ENCODE data around the gene ZBTB9. TPM values are rescaled to one million over a fixed set of nuclear protein-coding genes. Genes with fewer than 3 reads are reported as not detected.

Gene ZBTB9
- total RNA-seq, 4 donors from 2014 or later: 1.1 to 2.8 (median 2.5) TPM

DNA sequence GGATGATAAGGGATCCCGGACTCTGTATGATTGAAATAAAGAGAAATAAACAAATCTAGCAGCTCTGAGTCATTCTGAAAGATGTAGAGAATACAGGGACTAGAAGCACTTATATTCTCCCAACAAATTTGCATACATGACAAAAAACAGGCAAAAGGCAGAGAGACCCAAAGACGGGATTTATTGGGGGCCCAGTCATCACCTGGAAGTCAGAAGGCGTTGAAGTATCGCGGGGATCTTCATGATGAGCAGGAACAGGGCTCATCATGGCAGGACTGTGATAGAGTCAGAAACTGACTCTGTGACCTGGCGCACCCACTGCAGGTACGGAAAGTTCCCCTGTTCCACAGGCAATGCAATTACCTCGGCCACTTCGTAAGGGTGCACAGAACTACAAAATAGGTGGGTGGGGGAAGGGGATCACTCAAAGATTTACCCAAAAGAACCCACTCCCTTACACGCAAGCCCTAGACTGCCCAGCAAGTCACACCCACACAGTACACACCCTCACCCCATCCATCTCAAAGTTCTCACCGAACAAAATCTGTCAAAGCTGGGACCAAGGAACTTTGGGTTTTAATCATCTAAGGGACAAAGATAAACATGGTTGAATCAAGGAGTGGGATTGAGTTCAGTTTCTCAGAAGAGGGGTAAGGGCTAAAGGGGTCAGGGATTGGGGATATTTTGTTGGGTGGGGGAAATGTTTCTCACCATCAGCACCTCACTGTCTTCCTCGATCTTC lies 37.8 kb upstream of the ZBTB9 start:
- TF ChIP-seq, protein P1, sequence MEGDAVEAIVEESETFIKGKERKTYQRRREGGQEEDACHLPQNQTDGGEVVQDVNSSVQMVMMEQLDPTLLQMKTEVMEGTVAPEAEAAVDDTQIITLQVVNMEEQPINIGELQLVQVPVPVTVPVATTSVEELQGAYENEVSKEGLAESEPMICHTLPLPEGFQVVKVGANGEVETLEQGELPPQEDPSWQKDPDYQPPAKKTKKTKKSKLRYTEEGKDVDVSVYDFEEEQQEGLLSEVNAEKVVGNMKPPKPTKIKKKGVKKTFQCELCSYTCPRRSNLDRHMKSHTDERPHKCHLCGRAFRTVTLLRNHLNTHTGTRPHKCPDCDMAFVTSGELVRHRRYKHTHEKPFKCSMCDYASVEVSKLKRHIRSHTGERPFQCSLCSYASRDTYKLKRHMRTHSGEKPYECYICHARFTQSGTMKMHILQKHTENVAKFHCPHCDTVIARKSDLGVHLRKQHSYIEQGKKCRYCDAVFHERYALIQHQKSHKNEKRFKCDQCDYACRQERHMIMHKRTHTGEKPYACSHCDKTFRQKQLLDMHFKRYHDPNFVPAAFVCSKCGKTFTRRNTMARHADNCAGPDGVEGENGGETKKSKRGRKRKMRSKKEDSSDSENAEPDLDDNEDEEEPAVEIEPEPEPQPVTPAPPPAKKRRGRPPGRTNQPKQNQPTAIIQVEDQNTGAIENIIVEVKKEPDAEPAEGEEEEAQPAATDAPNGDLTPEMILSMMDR (IDR thresholded peaks at IDR 0.05; ENCODE audit: low read depth): no peak

DNA sequence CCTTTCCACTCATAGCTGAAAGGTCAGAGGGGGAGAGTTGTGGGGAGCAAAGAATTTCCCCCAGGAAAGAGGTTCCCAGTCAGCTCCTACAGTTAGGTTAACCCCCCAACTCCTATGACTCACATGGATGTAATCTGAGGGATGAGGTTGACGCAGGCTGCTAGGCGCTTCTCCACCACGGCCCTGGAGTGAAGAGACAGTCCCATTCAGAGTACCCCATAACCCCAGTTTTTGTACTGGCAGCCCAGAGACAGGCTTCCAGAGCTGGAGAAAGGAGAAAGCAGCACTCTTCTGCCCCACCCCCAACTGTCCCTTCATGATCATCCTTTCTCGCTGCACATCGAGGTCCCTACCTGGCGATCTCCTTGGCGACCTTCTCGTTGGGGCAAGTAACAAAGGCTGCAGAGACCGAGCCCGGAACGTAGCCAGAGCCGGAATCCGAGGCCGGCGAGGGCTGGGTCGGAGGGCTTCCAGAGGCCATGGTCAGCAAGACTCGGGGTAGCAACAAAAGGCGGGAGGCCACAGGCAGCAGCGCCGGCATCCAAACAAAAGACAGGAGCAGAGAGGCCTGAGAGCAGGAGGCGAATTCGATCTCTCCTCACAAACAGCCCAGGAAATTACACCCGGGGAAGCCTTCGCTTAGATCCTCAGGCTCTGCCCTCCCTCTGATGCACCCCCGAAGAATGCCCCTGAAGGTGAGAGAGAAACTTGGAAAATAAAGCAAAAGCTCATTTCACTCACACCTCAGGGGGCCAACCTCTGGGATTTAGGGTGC lies 37.1 kb upstream of the ZBTB9 start:
- TF ChIP-seq, protein P1 (IDR thresholded peaks at IDR 0.05; ENCODE audit: low read depth): no peak

DNA sequence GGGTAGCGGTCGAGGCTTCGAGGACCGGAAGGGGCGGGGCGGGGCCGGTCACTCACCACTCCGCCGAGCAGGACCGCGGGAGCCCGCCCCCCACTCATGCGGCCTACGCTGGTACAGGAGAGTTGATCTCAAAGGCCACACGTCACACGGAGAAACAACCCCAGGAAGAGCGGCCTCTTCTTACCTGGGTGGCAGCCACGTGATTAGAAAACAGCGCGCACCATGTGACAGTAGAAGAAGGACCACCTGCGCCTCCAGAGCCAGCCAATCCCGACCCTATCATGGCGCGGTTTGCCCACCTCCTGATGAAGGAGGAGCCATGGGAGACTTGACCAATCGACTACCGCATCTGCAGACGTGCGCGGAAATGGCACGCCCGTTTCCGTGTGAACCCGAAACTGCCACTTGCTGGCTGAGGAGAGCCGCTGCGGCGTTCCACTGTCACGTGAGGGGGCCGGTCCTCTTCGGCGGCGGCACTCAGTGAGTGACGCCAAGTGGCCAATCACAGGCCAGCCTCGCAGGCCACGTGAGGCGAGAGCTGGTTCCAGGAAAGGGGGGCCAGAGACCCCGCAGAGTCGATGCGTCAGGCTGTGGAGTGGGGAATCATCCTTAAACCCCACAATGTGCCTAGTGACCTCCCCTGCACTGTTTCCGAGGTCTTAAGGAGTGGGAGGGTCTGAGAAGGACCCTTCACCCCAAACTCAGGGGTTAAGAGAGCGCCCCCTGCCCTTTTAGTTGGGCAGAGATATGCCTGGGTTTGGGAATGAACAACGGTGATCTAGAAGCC lies 36.3 kb upstream of the ZBTB9 start, which contains the start of gene CUTA:
CUTA (minus strand) TSS at position 205 of the 787 bp plus-strand sequence; CDS start at position 98, 107 bp downstream.
- TF ChIP-seq, protein P1 (IDR thresholded peaks at IDR 0.05; ENCODE audit: low read depth): no peak

DNA sequence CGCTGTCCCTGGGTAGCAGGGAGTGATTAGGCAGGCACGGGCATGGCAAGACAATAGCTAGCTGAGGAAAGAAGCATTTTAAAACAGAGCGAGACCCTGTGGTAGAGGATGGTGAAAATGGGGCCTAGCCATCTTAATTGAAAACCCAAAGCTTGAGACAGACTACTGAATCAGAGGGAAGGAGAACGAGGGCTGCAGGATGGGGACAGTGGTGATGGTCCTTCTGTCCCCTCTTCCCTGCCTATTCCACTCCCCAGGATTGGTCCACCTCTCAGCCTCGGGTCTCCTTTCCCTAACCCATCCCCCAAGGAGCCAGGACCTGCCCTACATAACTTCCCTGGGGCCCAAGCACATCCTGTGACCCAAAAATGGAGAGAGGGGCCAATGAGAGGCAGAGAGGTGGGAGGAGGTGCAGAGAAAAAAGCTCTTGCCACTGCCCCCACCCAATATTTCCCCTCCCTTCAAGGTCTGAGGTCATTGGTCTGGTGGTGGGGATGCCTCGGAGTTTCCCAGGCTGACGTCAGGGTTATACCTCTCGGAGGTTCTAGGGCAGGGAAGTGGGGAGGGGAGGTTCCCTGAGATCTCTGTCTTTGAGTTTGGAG lies 35.6 kb upstream of the ZBTB9 start:
- TF ChIP-seq, protein P1 (IDR thresholded peaks at IDR 0.05; ENCODE audit: low read depth): no peak

DNA sequence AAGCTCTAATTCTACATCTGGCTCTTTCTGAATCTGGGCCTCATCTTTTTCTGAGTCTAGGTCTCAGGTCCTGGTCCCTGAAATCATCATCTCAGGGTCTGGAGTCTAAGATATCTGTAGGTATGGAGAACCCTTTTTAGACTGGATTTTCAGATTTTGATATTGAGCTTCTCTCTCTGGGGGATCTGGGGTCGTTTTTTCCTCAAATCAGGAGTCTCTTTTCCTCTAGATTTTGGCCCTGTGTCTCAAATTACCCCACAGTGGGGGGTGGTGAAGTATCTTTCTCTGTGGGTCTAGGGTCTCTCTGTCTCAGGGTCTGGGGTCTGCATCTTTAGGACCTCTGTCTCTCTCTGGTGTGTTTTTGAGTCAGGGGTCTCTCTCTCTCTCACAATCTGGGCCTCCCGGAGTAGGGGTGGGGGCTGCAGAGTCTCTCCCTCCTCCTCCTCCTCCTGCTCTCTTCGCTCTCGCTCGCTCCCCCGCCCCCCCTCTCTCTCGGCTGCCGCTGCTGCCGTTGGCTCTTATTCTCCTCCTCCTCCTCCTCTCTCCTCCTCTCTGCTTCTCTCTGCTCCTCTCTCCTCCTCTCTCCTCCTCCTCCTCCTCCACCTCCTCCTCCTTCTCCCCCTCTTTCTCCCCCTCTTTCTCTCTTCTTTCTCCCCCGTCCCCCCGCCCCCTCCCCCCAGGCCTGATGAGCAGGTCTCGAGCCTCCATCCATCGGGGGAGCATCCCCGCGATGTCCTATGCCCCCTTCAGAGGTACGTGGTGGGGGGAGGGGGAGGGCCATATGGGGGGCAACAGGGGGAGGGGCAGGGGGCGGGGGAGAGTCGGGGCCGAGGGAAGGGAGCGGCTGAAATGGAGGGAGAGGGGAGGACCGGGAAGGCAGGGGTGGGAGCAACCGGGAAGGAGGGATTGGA lies 34.5 kb upstream of the ZBTB9 start, which contains the start of gene SYNGAP1:
SYNGAP1 (plus strand) TSS at position 486 of the 911 bp plus-strand sequence; CDS start at position 686, 200 bp downstream.
- TF ChIP-seq, protein P1 (IDR thresholded peaks at IDR 0.05; ENCODE audit: low read depth): no peak
